Measurements from ENCODE around the gene NSF.
"Not testable (repeated sequence)": the region's sequence is repeated elsewhere in the genome, so short reads cannot be mapped to it uniquely, and the experiment has no call there.

Gene NSF

GRCh38 chr17:46632146-46632545, 41.7 kb downstream of the NSF start:
- not testable (repeated sequence) for DNase-seq

DNA sequence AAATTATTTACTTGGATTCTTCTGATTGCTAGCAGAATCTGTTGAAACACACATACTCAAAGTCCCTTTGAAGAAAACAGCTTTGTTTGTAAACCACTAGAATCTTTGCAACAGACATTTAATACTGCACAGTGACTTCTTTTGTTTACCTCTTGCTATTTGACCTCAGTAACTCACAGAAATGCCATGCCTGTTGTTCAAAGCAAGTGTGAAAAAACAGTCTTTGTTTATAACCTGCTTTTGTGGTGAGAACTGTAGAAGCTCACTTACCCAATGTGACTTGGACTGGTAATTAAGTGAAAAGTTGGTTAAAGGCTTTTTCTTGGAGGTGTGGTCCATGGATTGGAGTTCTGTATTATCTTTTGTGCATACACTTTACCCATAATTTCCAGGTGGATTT, 44.4 kb downstream of the NSF start:
- not testable (repeated sequence) for DNase-seq

DNA sequence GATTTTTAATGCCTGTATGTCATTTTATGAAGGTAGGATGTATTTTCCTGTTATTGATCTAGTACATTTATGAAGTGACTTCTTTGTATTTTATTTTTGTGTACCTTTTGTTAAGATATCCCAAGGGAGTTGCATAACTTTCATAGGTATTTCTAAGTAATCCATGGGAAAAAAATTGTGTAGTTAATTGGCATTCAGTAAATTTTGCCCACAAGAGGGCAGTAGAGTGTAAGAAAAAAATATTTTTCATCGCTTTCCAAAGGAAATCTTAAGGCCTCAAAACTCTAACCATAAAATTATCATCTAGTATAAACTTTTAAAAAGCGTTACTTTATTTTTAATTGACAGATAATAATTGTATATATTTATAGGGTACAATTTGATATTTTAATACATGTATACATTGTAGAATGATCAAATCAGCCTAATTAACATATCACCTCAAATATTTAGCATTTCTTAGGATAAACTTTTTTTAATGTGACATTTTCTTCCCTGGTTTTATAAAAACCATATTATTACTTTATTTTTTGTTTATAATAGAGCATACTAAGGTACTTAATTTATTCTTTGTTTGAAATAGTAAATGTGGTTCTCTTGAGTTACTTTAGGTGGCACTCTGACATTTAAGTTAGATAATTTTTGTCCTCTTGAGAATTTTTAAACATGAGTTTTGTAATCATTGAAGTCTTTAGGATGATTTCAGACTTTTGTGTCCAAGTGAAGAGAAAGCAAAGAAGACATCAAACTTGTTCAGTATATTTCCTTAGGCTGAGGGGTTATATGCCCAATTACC, 51.6 kb downstream of the NSF start:
- not testable (repeated sequence) for DNase-seq

GRCh38 chr17:46647251-46647650, 56.8 kb downstream of the NSF start:
- not testable (repeated sequence) for DNase-seq

GRCh38 chr17:46647688-46648278, 57.3 kb downstream of the NSF start:
- DNase-seq, result not testable (repeated sequence)

GRCh38 chr17:46649246-46649645, 58.8 kb downstream of the NSF start:
- DNase-seq, result not testable (repeated sequence)

DNA sequence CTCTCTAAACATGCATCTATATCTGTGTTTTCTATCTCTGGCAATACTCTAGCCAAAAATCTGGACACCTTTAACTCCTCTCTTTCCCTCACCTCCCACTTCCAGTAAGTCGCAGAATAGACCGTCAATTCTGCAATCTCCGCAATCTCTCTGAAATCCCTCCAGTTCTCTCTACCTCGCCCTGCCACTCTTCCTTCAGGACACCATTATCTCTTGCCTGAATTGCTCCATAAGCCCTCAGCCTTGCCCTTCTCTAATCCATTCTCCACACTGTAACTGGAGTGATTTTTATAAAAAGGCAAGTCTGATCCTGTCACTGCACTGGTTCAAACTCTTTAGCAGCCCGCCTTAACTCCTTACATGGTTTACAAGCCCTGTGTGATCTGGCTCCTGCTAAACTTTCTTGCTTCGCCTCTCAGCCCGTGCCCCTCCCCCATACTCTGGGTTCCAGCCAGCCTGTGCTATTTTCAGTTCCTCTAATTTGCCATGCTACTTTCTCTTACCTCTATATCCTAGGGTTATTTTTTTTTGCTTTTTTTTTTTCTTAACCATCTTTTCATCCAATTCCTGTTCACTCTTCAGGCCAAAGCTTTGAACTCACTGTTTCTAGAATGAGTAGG, 61.7 kb downstream of the NSF start:
- DNase-seq, result not testable (repeated sequence)

- DNase-seq, result not testable (repeated sequence)
Observed at GRCh38 chr17:46658235-46658634, 67.8 kb downstream of the NSF start.

DNA sequence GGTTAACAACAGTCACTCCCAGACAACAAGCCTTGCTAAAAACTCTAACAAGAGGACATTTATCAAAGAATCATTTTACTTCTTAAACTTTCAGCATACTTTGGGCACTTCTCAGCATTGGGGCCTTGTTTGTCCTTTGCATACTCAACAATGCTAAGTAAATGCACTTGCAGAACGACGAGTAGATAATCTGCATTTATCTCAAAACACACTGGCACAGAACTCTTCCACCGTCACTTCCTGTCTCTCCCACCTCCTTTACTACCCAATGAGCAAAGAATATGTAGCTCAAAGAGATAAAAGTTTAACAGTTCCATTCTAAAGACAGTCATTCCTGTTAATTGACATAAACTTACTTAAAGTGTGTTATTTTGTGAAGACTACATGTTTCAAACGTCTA, 69.2 kb downstream of the NSF start:
- not testable (repeated sequence) for DNase-seq

- not testable (repeated sequence) for DNase-seq
Observed at GRCh38 chr17:46663123-46663522, 72.7 kb downstream of the NSF start.

DNA sequence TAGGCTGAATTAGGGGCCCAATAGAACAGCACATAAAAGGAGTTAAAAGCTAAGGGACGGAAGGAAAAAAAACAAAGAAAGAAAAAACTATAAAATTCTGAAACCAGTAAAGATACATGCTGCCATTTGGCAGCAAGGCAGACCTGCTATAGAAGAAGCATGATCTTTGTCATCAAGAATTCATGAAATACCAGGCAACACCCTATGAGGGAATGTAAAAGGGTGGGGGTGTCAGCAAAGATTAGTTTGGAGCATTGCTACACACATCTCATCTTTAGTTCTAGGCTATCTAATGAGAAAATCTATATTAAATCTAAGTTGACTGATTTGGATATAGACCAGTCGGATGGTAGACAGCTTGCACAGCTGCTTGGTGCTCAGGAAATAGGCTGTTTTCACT, 73.1 kb downstream of the NSF start:
- DNase-seq, result not testable (repeated sequence)

DNA sequence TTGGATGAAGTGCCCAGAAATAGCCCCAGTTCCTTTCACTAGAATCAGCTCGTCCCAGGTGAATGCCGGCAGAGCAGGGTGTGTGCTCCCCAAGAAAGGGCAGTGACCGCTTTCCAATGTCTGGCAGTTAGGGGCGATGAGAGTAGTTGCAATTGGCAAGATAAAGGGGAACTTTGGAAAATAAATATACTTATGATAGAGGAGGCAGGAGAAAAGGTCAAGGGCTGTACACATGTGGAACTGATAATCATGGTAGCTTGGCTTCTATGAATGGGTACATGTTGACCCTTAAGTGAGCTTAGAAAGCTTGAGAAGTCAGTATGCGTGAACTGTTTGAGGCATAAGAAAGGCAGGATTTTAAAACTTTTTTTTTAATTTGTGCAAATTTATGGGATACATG, 75.5 kb downstream of the NSF start:
- not testable (repeated sequence) for DNase-seq

GRCh38 chr17:46670789-46671188, 80.3 kb downstream of the NSF start:
- DNase-seq, result not testable (repeated sequence)

- DNase-seq, result not testable (repeated sequence)
Observed at GRCh38 chr17:46672777-46673176, 82.3 kb downstream of the NSF start.

- DNase-seq, result not testable (repeated sequence)
Observed at GRCh38 chr17:46677819-46678218, 87.3 kb downstream of the NSF start.

GRCh38 chr17:46683653-46684052, 93.2 kb downstream of the NSF start:
- not testable (repeated sequence) for DNase-seq

- DNase-seq, result not testable (repeated sequence)
Observed at GRCh38 chr17:46685284-46685683, 94.8 kb downstream of the NSF start.

GRCh38 chr17:46692196-46692595, 101.7 kb downstream of the NSF start:
- DNase-seq, result not testable (repeated sequence)

DNA sequence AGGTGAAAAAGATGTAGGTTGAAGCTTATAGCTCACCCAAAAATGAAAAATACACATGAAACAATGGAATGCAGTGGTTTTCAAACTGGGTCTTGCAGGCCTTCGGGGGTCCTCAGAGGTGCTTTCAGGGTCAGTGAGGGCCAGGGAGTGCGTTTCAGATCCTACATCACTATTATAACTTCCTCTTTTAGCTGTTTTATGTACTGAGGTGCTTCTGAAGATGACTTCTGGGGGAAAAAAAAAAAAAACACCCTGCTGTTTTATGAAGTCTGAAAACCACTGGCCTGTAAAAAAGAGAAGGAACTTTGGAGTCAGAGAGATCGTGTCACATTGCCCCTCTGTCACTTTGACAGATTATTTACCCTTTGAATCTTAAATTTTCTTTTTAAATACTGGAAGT, 102.8 kb downstream of the NSF start:
- not testable (repeated sequence) for DNase-seq

DNA sequence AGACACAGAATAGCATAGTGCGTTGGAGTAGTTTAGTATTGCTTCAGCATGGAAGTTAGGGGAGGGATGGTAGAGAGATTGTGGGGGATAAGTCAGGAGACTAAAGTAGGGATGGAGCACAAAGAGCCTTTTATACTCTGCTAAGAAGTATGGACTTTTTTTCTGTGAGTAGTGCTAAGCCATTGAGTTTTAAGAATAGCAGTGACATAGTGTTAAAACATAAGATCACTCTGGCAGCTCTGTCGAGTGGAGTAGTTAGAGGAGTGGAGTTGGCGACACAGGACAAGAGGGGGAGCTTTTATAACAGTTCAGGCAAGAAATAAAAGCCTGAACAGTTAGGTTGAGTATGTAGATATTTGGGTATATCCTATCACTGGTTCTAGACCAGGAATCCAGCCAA, 106.1 kb downstream of the NSF start:
- not testable (repeated sequence) for DNase-seq

GRCh38 chr17:46699014-46699413, 108.5 kb downstream of the NSF start:
- not testable (repeated sequence) for DNase-seq

DNA sequence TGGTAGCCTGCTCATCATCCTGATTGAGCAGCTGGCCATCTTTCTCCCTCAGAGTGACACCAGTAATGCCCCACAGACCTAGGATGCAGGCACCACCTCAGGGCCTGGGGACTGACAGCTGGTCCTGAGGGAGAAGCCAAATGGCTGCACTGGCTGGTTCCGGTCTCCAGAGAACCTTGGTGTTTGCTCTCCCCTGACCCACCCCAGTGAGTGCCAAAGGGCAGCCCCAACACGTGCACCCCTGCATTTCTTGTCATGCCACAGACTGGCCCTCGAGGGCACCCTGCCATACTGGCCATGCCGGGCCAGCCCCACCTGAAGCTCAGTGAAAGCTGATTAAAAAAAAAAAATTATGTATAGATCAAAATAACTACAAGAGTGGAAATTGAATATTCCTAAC, 127.5 kb downstream of the NSF start:
- no peak for DNase-seq

DNA sequence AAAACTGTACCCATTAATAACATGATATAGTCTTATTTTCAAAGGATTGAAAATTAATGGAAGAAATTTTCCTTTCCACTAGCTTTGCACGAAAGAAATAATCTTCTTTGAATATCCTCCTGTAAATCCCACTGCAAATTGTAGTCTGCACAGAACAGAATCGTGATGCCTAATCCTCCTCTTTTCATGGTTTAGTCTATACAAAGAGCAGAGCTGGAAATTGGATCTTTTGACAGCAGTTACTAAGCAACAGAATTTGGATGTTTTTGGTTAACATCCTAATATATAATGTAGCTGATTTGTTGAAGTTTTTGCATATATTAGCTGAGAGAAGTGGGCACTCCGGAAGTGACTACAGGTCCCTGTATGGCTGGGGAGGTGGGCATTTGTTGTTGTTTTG, 129.4 kb downstream of the NSF start:
- no peak for DNase-seq

- no peak for DNase-seq
Observed at GRCh38 chr17:46720408-46720807, 129.9 kb downstream of the NSF start.

Measured in stimulated activated CD4-positive, alpha-beta T cell treated with anti-CD3 and anti-CD28 coated beads, Interleukin-4, amount 100 ng/mL, for 4 hours (primary cell).